Measurements from ENCODE around the gene TET1. TPM values are rescaled to one million over a fixed set of nuclear protein-coding genes. Genes with fewer than 3 reads are reported as not detected.

Gene TET1
- total and polyA plus RNA-seq, 2 of the 13 experiments (the other 11 are each of a cell fraction or from before 2014, with no cell fraction given) = 6.9 to 7.3 TPM

DNA sequence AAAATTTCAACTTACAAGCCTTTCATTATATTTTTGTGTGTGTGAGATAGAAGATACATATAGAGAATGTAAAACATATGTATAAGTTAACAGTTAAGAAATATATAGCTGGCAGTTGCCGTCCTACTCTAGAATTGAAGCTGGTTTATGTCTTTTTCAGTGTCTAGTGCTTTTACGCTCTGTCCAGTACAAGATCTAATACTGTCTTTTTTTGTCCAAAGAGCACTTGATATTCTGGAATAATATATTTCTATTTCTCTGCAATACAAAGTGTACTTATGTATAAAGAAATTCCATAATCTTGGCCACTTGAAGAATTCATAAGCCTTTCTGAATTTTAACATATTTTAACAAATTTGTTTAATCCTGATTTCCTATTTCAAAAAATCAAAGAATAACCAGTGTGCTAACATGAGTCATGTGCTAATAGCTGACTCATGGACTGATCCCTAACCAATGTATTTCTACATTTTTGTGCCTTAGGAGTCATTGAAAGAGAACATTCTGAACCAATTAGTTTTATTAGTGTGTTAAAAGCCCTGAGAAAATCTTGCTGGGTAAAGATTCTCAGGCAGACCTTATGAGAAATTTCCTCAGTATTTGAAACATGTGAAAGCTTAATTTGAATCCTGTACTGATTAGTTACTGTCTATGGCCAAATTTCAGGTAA lies 87.7 kb downstream of the TET1 start:
- Histone ChIP-seq H3K9me3 (ENCODE audit: low read length) (no peaks in the 10 kb centered on the region), H3K4me3 (replicated peaks in 1 of 3; ENCODE audit: insufficient read depth in 1 of 3, low read depth in 2 of 3, low read length in 3 of 3) (no peak overlapping the region), H3K27ac (ENCODE audit: extremely low read length, insufficient read depth, low read length) (no peak overlapping the region), H3K27me3 (ENCODE audit: control insufficient read depth in 1 of 2, insufficient read depth in 2 of 2, low read length in 2 of 2) (no peaks in the 10 kb centered on the region), H3K9ac (ENCODE audit: insufficient read depth, low read depth, low read length) (no peak overlapping the region), H3K79me2 (ENCODE audit: insufficient read depth, low read length) (no peaks in the 10 kb centered on the region), H4K20me1 (ENCODE audit: insufficient read depth, low read length) (no peaks in the 10 kb centered on the region; the same call in 1 of the 2 replicates), H2AFZ (ENCODE audit: low read length) (no peak overlapping the region), H3K4me2 (ENCODE audit: low read depth, low read length) (no peak overlapping the region), H3K4me1 (ENCODE audit: insufficient read depth, low read length) (no peaks in the 10 kb centered on the region), H3K36me3 (replicated peaks in 1 of 2; ENCODE audit: control insufficient read depth in 1 of 2, insufficient read depth in 2 of 2, low read length in 2 of 2) (peaks cover 3 to 61% of the 10 kb centered on the region in 2 experiments)
- no peak for ATAC-seq
- CTCF ChIA-PET (ENCODE audit: low intra/inter-chr PET ratio, low total read pairs) = no interaction called here
- WGBS (ENCODE audit: low lambda C conversion rate) = 93% methylated on average over 2 of the region's 2 CpGs
- BruUV-seq (replicated peaks) = no TSS peak
- TF ChIP-seq ZNF382 (CRISPR knock-in tag; IDR thresholded peaks at IDR 0.05; ENCODE audit: borderline replicate concordance) (no peak), ZNF44 (CRISPR knock-in tag; IDR thresholded peaks at IDR 0.05) (no peak), THAP11 (CRISPR knock-in tag; IDR thresholded peaks at IDR 0.05) (no peak), ZNF672 (CRISPR knock-in tag; IDR thresholded peaks at IDR 0.05) (no peak), ZNF652 (CRISPR knock-in tag; IDR thresholded peaks at IDR 0.05; ENCODE audit: borderline replicate concordance, low read depth) (no peak), SNRNP70 (IDR thresholded peaks at IDR 0.05; ENCODE audit: low read depth, low read length) (no peak), SP140L (CRISPR knock-in tag; IDR thresholded peaks at IDR 0.05; ENCODE audit: borderline replicate concordance) (no peak), NR2F2 (IDR thresholded peaks at IDR 0.05; ENCODE audit: borderline replicate concordance, low read depth) (no peak), ZNF335 (CRISPR knock-in tag; IDR thresholded peaks at IDR 0.05) (no peak), ZNF121 (CRISPR knock-in tag; IDR thresholded peaks at IDR 0.05) (no peak), ZNF788 (CRISPR knock-in tag; IDR thresholded peaks at IDR 0.05; ENCODE audit: borderline replicate concordance) (no peak), ZNF567 (CRISPR knock-in tag; IDR thresholded peaks at IDR 0.05; ENCODE audit: borderline replicate concordance) (no peak), ZNF3 (CRISPR knock-in tag; IDR thresholded peaks at IDR 0.05) (no peak)
- TF ChIP-seq, protein P1, sequence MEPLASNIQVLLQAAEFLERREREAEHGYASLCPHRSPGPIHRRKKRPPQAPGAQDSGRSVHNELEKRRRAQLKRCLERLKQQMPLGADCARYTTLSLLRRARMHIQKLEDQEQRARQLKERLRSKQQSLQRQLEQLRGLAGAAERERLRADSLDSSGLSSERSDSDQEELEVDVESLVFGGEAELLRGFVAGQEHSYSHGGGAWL (CRISPR knock-in tag; IDR thresholded peaks at IDR 0.05) = no peak
- intact Hi-C loops (cut with micrococcal nuclease; ENCODE audit: unreplicated experiment) (no loop called here), in situ Hi-C loops (cut with HindIII; ENCODE audit: extremely low pct_ligation_motif_present, low pct_unique_long_range_greater_than_20kb) (no loop called here)
- DNase-seq (ENCODE audit: low spot score) = peak; percentile 9
- no peak for FAIRE-seq
- POLR2A ChIA-PET = no interaction called here

Measured in HepG2 (cell line).